Ureter (tissue), 1 donor: ENCODE measurements around the gene COA1. TPM values are rescaled to one million over a fixed set of nuclear protein-coding genes. Genes with fewer than 3 reads are reported as not detected.
"Not testable (repeated sequence)": the region's sequence is repeated elsewhere in the genome, so short reads cannot be mapped to it uniquely, and the experiment has no call there.

Experiments used
- DNase-seq: peaks from one replicate; pipeline ENCODE4 v3.0.0-alpha.2; 2020; ENCODE audit warnings: low spot score
- total RNA-seq: library from RNA; stranded (reverse); gene quantifications from one replicate; pipeline ENCODE4 v1.2.4, GENCODE V29; 2023
- donor health status: DM: yes; HTN: yes; CAD: no.

Gene COA1
- total RNA-seq, 1 donor from 2014 or later = 76.2 TPM

GRCh38 chr7:43629857-43630256, 99.5 kb downstream of the COA1 start:
- DNase-seq = no peak

- DNase-seq = no peak
Measured at GRCh38 chr7:43628431-43628830, 100.9 kb downstream of the COA1 start.

GRCh38 chr7:43627798-43628197, 101.5 kb downstream of the COA1 start:
- not testable (repeated sequence) for DNase-seq

- DNase-seq = no peak
Measured at GRCh38 chr7:43626695-43627094, 102.6 kb downstream of the COA1 start.

- DNase-seq = no peak
Measured at GRCh38 chr7:43625980-43626379, 103.3 kb downstream of the COA1 start.

GRCh38 chr7:43625453-43625852, 103.9 kb downstream of the COA1 start:
- DNase-seq = no peak

GRCh38 chr7:43624156-43624555, 105.2 kb downstream of the COA1 start:
- no peak for DNase-seq

- DNase-seq = no peak
Measured at GRCh38 chr7:43621729-43622448, 107.4 kb downstream of the COA1 start.

GRCh38 chr7:43619213-43620012, 109.9 kb downstream of the COA1 start:
- DNase-seq = no peak

GRCh38 chr7:43618073-43618472, 111.2 kb downstream of the COA1 start:
- DNase-seq = no peak

- no peak for DNase-seq
Measured at GRCh38 chr7:43616977-43617376, 112.3 kb downstream of the COA1 start.

GRCh38 chr7:43615558-43616145, 113.7 kb downstream of the COA1 start:
- no peak for DNase-seq

GRCh38 chr7:43612599-43613589, 116.4 kb downstream of the COA1 start:
- DNase-seq = no peak

GRCh38 chr7:43612128-43612527, 117.2 kb downstream of the COA1 start:
- DNase-seq = no peak

- DNase-seq = no peak
Measured at GRCh38 chr7:43609097-43609496, 120.2 kb downstream of the COA1 start.

- DNase-seq = no peak
Measured at GRCh38 chr7:43604251-43604650, 125.1 kb downstream of the COA1 start.

GRCh38 chr7:43602256-43602655, 127.1 kb downstream of the COA1 start:
- DNase-seq = no peak

- DNase-seq = no peak
Measured at GRCh38 chr7:43600056-43600455, 129.3 kb downstream of the COA1 start.

GRCh38 chr7:43596426-43596825, 132.9 kb downstream of the COA1 start:
- DNase-seq = not testable (repeated sequence)

GRCh38 chr7:43594020-43594419, 135.3 kb downstream of the COA1 start:
- DNase-seq = no peak

- DNase-seq = no peak
Measured at GRCh38 chr7:43593010-43593409, 136.3 kb downstream of the COA1 start.

GRCh38 chr7:43592326-43592725, 137.0 kb downstream of the COA1 start:
- DNase-seq = no peak
